Neural cell (in vitro differentiated cells): Measurements from ENCODE around the gene FBLN2.

ENCODE experiments used
- CTCF ChIP-seq: fragments of 450-650 bp; IDR thresholded peaks from 2 replicates; pipeline ENCODE4 v1.5.1; 2014; ENCODE audit warnings: antibody characterized with exemption, mild to moderate bottlenecking, moderate library complexity; ENCODE audit not compliant: poor library complexity, severe bottlenecking
- EP300 ChIP-seq: fragments of 450-650 bp; conservative IDR thresholded peaks from 2 replicates; pipeline ENCODE4 v1.6.1; 2014; ENCODE audit warnings: antibody characterized with exemption, mild to moderate bottlenecking, moderate library complexity; ENCODE audit not compliant: poor library complexity, severe bottlenecking
- EZH2 ChIP-seq: fragments of 200-600, 300-800 bp; shearing (Covaris generic), sonication (generic); IDR thresholded peaks from 2 replicates; pipeline ENCODE4 v1.6.1; 2014; ENCODE audit warnings: antibody characterized with exemption, low read length, borderline replicate concordance, mild to moderate bottlenecking; ENCODE audit not compliant: insufficient read depth, poor library complexity, severe bottlenecking
- POLR2AphosphoS5 ChIP-seq: IDR thresholded peaks from 2 replicates; pipeline ENCODE4 v1.6.1; 2012
- TAF1 ChIP-seq: IDR thresholded peaks from 2 replicates; pipeline ENCODE4 v1.6.1; 2012; ENCODE audit warnings: low read depth

- TF ChIP-seq CTCF (no peak), POLR2AphosphoS5 (no peak), EZH2 (no peak), EP300 (no peak), TAF1 (no peak)
Observed at GRCh38 chr3:13568515-13569028, 19.6 kb downstream of the FBLN2 start.
